Stimulated activated CD4-positive, alpha-beta T cell treated with anti-CD3 and anti-CD28 coated beads, TNF-alpha, amount 100 ng/mL, for 48 hours (primary cell): ENCODE measurements around the gene ARSK.

Experiments
- DNase-seq, 3 donors: peaks; one replicate each; pipeline ENCODE4 v3.0.0-alpha.2; 2020; ENCODE audit warnings: low read depth in 3 of 3

ARSK gene, protein sequence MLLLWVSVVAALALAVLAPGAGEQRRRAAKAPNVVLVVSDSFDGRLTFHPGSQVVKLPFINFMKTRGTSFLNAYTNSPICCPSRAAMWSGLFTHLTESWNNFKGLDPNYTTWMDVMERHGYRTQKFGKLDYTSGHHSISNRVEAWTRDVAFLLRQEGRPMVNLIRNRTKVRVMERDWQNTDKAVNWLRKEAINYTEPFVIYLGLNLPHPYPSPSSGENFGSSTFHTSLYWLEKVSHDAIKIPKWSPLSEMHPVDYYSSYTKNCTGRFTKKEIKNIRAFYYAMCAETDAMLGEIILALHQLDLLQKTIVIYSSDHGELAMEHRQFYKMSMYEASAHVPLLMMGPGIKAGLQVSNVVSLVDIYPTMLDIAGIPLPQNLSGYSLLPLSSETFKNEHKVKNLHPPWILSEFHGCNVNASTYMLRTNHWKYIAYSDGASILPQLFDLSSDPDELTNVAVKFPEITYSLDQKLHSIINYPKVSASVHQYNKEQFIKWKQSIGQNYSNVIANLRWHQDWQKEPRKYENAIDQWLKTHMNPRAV

GRCh38 chr5:95554647-95555548, at the start of gene ARSK, which contains the start of gene SKIC3:
ARSK (plus strand) TSS chr5:95555101; CDS start chr5:95555279, 178 bp downstream.
SKIC3 (minus strand) TSS chr5:95554977; CDS start chr5:95547150, 7,827 bp downstream.
- DNase-seq: peak; percentile 76 to 87 (median 78)

DNA sequence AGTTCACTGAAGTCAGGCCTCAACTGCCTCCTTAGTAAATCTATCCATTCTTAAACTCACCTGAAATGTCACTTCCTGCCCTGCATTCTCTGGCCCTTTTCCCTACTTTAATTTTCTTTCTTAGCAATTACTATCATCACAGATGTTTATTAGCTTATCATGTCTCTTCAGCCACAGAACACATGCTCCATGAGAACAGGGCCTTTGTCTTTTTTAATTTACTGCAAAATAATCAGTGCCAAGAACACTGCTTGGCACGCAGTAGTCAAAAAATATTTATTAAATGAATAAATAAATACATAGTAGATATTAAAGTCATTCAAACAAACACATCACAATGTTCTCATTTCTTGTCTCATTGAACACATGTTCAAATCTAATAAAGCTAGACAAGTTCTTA, 46.4 kb upstream of the ARSK start:
- no peak for DNase-seq

- no peak for DNase-seq
Observed at GRCh38 chr5:95511606-95512005, 43.3 kb upstream of the ARSK start.

DNA sequence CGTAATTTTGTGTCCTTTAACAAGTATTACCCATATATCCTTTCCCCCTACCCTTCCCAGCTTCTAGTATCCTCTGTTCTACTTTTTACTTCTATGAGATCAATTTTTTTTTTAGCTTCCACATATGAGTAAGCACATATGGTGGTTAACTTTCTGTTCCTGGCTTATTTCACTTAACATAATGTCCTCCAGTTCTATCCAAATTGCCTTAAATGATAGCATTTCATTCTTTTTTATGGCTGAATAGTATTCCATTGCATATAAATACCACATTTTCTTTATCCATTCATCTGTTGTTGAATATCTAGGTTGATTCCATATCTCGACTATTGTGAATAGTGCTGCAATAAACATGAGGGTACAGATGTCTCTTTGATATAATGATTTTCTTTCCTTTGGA, 36.5 kb upstream of the ARSK start:
- no peak for DNase-seq

- DNase-seq: no peak
Observed at GRCh38 chr5:95519151-95519550, 35.8 kb upstream of the ARSK start.

DNA sequence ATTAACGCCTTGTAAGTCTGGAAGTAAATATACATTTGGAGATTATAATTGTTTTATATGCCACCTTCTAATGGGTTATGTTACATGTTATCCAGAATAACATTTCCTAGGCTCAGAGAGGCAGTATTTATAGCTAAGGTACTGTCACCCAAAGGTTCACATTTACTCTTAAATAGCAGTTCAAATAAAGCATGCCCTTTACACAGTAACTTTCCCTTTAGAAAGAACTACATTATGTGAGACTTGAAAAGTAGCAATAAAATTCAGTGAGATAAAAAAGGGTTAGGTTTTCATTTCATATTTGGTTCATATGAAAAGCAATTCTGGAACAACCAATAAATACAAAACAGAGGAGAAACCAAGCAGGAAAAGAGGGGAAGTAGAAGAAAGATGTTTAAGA, 35.2 kb upstream of the ARSK start:
- DNase-seq: no peak

- no peak for DNase-seq
Observed at GRCh38 chr5:95520206-95520605, 34.7 kb upstream of the ARSK start.

DNA sequence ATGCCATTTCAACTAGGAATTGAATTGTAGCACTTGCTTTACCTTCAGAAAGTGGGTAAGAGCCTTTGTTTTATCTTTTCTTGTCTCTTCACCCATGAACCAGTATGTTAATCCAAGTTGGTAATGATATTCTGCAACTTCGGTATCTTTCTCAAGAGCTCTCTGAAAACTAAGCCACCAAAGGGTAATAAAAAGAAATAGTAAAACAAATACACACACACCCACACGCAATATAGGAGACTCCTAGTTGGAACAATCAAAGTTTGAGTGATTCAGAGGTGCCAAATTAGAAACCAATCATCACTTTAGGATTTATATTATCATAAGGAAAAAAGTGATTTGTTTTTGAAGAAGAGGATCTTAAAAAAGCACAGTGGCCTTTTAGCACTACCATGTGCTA, 30.5 kb upstream of the ARSK start:
- no peak for DNase-seq

DNA sequence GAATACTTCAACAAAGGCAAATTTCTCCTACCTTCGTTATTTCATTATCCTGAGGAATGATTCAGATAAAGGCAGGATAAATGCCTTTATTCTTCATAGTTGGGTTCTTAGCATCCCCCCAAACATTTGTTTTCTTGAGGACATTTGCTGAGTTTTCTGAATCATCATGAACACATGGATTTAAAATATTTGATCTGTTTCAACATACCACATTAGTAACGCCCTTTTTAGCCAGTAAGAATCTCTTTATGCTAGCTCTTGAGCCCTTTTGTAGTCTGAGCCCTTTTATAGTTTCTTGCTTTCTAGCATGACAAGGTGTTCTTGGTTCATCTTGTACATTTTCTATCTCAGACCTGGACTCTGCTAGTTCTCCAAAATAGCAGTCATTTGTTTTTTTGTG, 28.0 kb upstream of the ARSK start:
- DNase-seq: no peak

DNA sequence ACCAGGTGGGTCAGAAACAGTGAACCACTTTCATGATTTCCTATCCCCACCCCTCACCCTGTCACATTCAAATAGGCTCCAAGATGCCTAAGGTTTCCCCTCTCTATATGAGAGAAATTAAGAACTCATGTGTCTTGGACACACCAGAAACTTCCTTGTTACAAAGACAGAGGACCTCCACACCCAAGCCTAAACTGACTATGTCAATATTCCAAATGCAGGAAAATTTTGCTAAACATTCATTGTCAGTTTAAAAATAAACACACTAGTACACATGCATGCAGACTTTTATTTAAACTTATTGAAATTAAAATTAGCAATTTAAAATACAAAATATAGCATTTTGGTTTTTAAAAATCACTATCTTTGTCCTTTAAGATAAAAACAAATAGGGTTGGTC, 26.3 kb upstream of the ARSK start:
- DNase-seq: no peak

DNA sequence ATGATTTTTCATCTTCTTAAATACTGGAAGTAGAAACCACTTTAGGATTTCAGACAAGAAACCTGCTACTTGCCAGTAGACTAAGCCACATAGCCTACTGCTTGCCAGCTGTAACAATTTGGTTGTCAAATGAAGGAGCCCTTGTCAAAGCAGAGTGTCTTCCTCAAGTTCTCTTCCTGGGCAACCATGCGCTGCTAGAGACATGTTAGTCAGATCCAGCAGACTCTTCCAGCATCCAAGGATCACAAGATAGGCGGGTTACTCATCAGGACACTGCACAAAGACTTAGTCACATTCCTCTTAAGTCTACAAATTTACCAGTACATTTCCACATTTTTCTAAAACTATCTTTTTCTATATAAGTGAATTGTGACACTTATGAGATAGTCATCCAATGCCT, 24.5 kb upstream of the ARSK start:
- no peak for DNase-seq

- no peak for DNase-seq
Observed at GRCh38 chr5:95531491-95531890, 23.4 kb upstream of the ARSK start.

GRCh38 chr5:95532415-95532814, 22.5 kb upstream of the ARSK start:
- DNase-seq: no peak

DNA sequence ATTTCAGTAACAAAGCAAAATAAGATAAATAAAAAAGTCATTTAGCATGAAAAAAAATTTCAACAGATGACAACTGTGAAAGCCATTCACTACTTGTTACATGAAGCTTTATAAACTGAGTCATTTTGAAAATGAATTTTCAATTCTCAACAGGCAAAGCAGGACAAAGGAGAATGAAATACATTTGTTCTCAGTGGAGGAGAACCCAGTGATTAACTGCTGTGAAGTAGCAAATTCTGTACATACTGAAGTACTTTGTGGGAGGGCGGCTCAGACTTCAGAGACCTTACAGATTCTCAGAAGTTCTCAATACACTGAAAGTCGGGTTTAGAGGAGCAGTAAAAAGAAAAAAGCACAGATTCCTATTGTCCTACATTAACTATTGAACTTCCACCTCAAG, 21.8 kb upstream of the ARSK start:
- DNase-seq: no peak

DNA sequence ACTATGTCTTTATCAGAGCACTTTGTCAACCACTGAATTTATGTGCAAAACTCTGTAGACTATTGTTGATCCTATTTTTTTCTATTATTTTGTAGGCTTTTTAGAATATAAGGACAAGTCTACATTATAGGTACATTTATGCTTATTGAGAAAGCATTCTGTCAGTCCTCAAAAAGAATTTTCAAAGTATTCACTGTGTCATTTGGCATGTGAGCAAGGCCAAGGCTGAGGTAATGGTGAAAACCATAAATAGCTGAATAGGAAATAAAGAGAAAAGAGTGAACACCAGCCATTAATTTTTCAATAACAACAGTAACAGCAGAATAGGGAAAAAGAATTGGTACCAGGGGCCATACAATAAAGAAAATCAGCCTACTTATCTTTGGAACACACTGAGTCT, 21.1 kb upstream of the ARSK start:
- DNase-seq: no peak

- no peak for DNase-seq
Observed at GRCh38 chr5:95537501-95537900, 17.4 kb upstream of the ARSK start.

- no peak for DNase-seq
Observed at GRCh38 chr5:95543017-95543705, 11.7 kb upstream of the ARSK start.

DNA sequence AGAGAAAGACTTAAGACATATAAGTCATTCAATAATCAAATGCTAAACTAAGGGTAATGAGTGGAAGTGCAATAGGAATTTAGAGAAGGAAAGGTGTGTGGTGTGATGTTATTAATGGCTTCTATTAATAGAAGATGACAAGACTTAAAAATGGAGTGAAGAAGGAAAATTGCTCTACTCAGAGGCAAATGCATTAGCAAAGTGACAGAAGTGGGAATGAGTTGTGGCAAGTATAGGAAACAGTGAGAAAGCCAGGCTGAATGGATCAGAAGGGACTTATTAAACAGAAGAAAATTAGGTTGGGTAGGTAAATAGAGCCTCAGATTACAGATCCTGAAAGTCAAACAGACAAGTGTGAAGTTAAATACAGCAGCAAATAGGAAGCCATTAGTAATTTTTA, 5.9 kb upstream of the ARSK start:
- no peak for DNase-seq

DNA sequence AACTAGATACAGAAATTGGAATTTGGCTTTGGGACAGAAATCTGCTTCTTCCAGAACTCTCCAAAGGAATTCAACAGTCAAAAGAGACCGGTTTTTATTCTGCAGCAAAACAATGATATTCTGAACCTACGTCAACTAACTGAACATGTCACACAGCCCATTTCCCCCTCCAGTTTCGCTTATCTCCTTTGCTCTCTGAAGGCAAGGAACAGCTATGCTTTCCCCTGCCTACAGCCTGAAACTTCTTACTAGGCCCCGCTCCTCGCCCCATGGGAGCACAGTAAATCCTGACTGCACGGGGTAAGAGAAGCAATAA, 612 bp upstream of the ARSK start:
- no peak for DNase-seq

GRCh38 chr5:95555553-95555952, 652 bp downstream of the ARSK start:
- no peak for DNase-seq

DNA sequence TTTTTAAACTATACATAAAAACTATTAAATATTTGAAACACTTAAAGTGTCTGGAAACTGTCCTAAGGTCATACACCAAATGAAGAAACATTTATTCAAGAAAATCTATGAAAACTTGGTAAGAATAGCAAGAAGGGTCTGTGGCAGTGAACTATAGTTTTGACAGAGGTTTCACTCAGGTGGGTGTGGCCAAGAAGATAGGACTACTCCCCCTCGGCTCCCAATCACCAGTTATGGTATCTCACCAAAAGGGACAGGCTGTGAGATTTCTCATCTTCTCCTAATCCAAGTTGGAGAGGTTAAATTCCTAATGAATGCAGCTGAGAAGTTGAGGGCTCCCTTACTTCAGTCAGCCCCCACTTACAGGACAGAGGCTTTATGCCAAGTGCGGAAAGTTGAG, 2.9 kb downstream of the ARSK start:
- DNase-seq: no peak

DNA sequence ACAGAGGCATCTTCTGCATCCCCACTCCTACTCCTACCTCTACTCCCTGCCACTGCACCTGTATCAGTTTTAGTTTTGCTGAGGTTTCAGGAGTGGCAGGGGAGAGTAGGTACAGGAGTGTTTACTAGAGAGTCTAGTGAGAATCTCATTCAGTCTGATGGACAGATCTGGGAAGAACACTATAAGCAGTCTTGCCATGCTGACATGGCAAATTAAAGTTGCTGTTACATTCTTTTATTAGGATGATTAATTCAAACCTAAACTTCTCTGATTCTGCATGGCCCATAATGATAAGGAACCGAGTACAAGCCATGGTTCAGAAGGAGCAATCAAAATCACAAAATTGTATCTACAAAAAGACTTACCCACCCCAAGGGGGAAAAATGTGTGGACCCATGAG, 7.4 kb downstream of the ARSK start:
- DNase-seq: no peak
